KMS-11 (cell line): ENCODE results near the gene NRDC.
A peak's percentile ranks its signal among the peaks of the same experiment; 100 is the strongest.
"Not testable (repeated sequence)": the region's sequence is repeated elsewhere in the genome, so short reads cannot be mapped to it uniquely, and the experiment has no call there.

Experiments used
- H2AFZ ChIP-seq: fragments of 200-600 bp; sonication (generic); 2 replicates; pipeline ENCODE4 v1.6.1; 2016; ENCODE audit warnings: antibody characterized with exemption, mixed run types, low read depth
- H3K27ac ChIP-seq: fragments of 200-600 bp; sonication (generic); 2 replicates; pipeline ENCODE4 v1.6.1; 2016; ENCODE audit warnings: mild to moderate bottlenecking, mixed run types
- H3K27me3 ChIP-seq: fragments of 200-600 bp; sonication (generic); 2 replicates; pipeline ENCODE4 v1.6.1; 2017; ENCODE audit warnings: mild to moderate bottlenecking, low read depth, mixed run types, moderate library complexity; ENCODE audit not compliant: insufficient read depth
- H3K36me3 ChIP-seq: fragments of 200-600 bp; sonication (generic); 2 replicates; pipeline ENCODE4 v1.6.1; 2017; ENCODE audit warnings: mild to moderate bottlenecking, mixed run types; ENCODE audit not compliant: insufficient read depth
- H3K4me1 ChIP-seq: fragments of 200-600 bp; sonication (generic); 2 replicates; pipeline ENCODE4 v1.6.1; 2016; ENCODE audit warnings: mild to moderate bottlenecking, low read depth, mixed run types; ENCODE audit not compliant: poor library complexity, severe bottlenecking
- H3K4me2 ChIP-seq: fragments of 200-600 bp; sonication (generic); 2 replicates; pipeline ENCODE4 v1.7.0; 2016; ENCODE audit warnings: mild to moderate bottlenecking, mixed run types
- H3K4me3 ChIP-seq: fragments of 200-600 bp; sonication (generic); IDR thresholded peaks from 2 replicates; pipeline ENCODE4 v1.6.1; 2017; ENCODE audit warnings: low read depth, low read length, mixed read lengths; ENCODE audit not compliant: insufficient read depth
- H3K79me2 ChIP-seq: fragments of 200-600 bp; sonication (generic); 2 replicates; pipeline ENCODE4 v1.6.1; 2016; ENCODE audit warnings: low read depth, mixed run types; ENCODE audit not compliant: insufficient read depth
- H3K9ac ChIP-seq: fragments of 200-600 bp; sonication (generic); 2 replicates; pipeline ENCODE4 v1.6.1; 2016; ENCODE audit warnings: mild to moderate bottlenecking, mixed run types
- H4K20me1 ChIP-seq: fragments of 200-600 bp; sonication (generic); 2 replicates; pipeline ENCODE4 v1.6.1; 2016; ENCODE audit warnings: mild to moderate bottlenecking, mixed run types; ENCODE audit not compliant: insufficient read depth
- CTCF ChIP-seq: fragments of 200-600 bp; sonication (generic); conservative IDR thresholded peaks from 2 replicates; pipeline ENCODE4 v1.6.1; 2017; ENCODE audit warnings: low read depth, mild to moderate bottlenecking, antibody characterized with exemption, low read length, moderate library complexity, mixed read lengths

The NRDC gene

GRCh38 chr1:51899022-51899421, 20.5 kb upstream of the NRDC start:
- H3K4me2 ChIP-seq = no peak overlapping the region
- no peaks in the 10 kb centered on the region for H3K4me1 ChIP-seq

GRCh38 chr1:51898090-51898734, 19.7 kb upstream of the NRDC start:
- Histone ChIP-seq H4K20me1 (no peaks in the 10 kb centered on the region), H3K4me1 (no peaks in the 10 kb centered on the region), H3K36me3 (no peaks in the 10 kb centered on the region), H3K4me3 (no peak overlapping the region), H2AFZ (no peak overlapping the region), H3K4me2 (no peak overlapping the region), H3K79me2 (no peaks in the 10 kb centered on the region), H3K27ac (no peak overlapping the region), H3K9ac (no peak overlapping the region), H3K27me3 (no peaks in the 10 kb centered on the region)
- no peak for TF ChIP-seq CTCF

More at GRCh38 chr1:51899022-51899421, 20.5 kb upstream of the NRDC start:
- no peak overlapping the region for H3K9ac ChIP-seq
- TF ChIP-seq CTCF = no peak
- H4K20me1 ChIP-seq = no peaks in the 10 kb centered on the region
- no peaks in the 10 kb centered on the region for H3K79me2 ChIP-seq
- no peaks in the 10 kb centered on the region for H3K27me3 ChIP-seq
- no peak overlapping the region for H2AFZ ChIP-seq
- H3K4me3 ChIP-seq = no peak overlapping the region
- no peak overlapping the region for H3K27ac ChIP-seq
- no peaks in the 10 kb centered on the region for H3K36me3 ChIP-seq

- no peak overlapping the region for H3K27ac ChIP-seq
- no peak overlapping the region for H3K4me3 ChIP-seq
- H4K20me1 ChIP-seq = no peaks in the 10 kb centered on the region
- H3K79me2 ChIP-seq = no peaks in the 10 kb centered on the region
- no peak overlapping the region for H2AFZ ChIP-seq
- no peaks in the 10 kb centered on the region for H3K4me1 ChIP-seq
- no peaks in the 10 kb centered on the region for H3K36me3 ChIP-seq
- H3K9ac ChIP-seq = no peak overlapping the region
- H3K4me2 ChIP-seq = no peak overlapping the region
- no peaks in the 10 kb centered on the region for H3K27me3 ChIP-seq
- no peak for TF ChIP-seq CTCF
Observed at GRCh38 chr1:51897699-51898031, 19.1 kb upstream of the NRDC start.

GRCh38 chr1:51894748-51895147, 16.2 kb upstream of the NRDC start:
- not testable (repeated sequence) for H4K20me1 ChIP-seq, H3K4me1 ChIP-seq, H3K79me2 ChIP-seq, H3K27ac ChIP-seq, H3K27me3 ChIP-seq, H3K9ac ChIP-seq, H3K4me3 ChIP-seq, H3K36me3 ChIP-seq, H2AFZ ChIP-seq, H3K4me2 ChIP-seq

- no peak for TF ChIP-seq CTCF
- Histone ChIP-seq H4K20me1 (no peaks in the 10 kb centered on the region), H3K4me3 (peak overlapping the region; percentile 98), H3K27me3 (no peaks in the 10 kb centered on the region), H2AFZ (peak overlapping the region; percentile 78), H3K4me2 (peak overlapping the region; percentile 90), H3K36me3 (no peaks in the 10 kb centered on the region), H3K79me2 (peaks cover 51% of the 10 kb centered on the region), H3K4me1 (peaks cover 39% of the 10 kb centered on the region), H3K9ac (peak overlapping the region; percentile 95), H3K27ac (peak overlapping the region; percentile 88)
Observed at GRCh38 chr1:51878308-51878615, 265 bp downstream of the NRDC start.
